OCI-LY1 (cell line): ENCODE results near the gene ZSCAN5A.

Source experiments
- EZH2 ChIP-seq: fragments of 200-600 bp; sonication (generic), shearing (Covaris generic); IDR thresholded peaks from 2 replicates; pipeline ENCODE4 v1.8.0; 2017; ENCODE audit warnings: borderline replicate concordance, mixed run types, mild to moderate bottlenecking, antibody characterized with exemption, low read length, moderate library complexity, mixed read lengths
- TF ChIP-seq, protein P1 (sequence below): fragments of 200-600 bp; sonication (generic), shearing (Covaris generic); IDR thresholded peaks from 2 replicates; pipeline ENCODE4 v1.5.1; 2017; ENCODE audit warnings: mild to moderate bottlenecking, antibody characterized with exemption, low read length, moderate library complexity, mixed read lengths

DNA sequence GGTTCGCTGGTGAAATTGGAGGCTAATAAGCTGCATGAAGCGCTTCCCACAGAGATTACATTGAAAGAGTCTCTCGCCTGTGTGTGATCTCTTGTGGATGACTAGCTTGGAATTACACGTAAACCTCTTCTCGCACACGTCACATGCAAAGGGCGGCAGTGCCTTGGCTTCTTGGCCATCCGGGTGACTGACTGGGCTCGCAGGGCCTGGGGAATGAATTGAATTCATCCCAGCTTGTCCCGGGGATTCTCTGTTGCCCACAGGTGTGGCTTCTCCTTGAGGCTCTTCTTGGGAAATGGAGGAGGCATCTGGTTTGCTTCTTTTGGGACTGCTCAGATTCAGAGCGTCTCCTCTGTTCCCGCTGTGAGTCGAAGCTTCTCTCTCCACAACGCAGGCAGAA is 92.8 kb downstream of the ZSCAN5A start:
- TF ChIP-seq, protein P1, sequence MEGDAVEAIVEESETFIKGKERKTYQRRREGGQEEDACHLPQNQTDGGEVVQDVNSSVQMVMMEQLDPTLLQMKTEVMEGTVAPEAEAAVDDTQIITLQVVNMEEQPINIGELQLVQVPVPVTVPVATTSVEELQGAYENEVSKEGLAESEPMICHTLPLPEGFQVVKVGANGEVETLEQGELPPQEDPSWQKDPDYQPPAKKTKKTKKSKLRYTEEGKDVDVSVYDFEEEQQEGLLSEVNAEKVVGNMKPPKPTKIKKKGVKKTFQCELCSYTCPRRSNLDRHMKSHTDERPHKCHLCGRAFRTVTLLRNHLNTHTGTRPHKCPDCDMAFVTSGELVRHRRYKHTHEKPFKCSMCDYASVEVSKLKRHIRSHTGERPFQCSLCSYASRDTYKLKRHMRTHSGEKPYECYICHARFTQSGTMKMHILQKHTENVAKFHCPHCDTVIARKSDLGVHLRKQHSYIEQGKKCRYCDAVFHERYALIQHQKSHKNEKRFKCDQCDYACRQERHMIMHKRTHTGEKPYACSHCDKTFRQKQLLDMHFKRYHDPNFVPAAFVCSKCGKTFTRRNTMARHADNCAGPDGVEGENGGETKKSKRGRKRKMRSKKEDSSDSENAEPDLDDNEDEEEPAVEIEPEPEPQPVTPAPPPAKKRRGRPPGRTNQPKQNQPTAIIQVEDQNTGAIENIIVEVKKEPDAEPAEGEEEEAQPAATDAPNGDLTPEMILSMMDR = no peak
- no peak for TF ChIP-seq EZH2
